DND-41 (cell line): ENCODE results near the gene IL20RA.

Source experiments
- EZH2 ChIP-seq: IDR thresholded peaks from 3 replicates; pipeline ENCODE4 v1.6.1; 2012; ENCODE audit warnings: borderline replicate concordance, low read depth, mild to moderate bottlenecking, moderate library complexity, low read length, inconsistent platforms; ENCODE audit not compliant: severe bottlenecking
- TF ChIP-seq, protein P1 (sequence below): IDR thresholded peaks from 2 replicates; pipeline ENCODE4 v1.5.1; 2012; ENCODE audit warnings: borderline replicate concordance, low read length, moderate library complexity, mild to moderate bottlenecking; ENCODE audit not compliant: poor library complexity, severe bottlenecking; ENCODE audit errors: extremely low read depth

DNA sequence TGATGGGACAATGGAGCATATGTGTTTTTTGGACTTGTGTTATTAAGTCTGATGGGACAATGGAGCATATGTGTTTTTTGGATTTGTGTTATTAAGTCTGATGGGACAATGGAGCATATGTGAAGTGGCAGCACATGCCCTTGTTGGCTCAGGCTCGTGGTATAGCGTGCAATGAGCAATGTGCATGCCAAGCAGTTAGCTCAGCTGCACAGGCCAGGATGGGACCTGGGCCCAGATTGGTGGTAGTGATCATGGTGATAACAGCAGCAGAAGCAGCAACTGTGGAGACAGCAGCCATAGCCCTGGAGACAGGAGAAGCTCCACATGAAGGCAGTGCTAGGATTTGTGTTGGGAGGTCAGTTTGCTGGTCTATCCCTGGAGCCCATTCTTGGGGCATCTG, 61.1 kb downstream of the IL20RA start:
- TF ChIP-seq, protein P1, sequence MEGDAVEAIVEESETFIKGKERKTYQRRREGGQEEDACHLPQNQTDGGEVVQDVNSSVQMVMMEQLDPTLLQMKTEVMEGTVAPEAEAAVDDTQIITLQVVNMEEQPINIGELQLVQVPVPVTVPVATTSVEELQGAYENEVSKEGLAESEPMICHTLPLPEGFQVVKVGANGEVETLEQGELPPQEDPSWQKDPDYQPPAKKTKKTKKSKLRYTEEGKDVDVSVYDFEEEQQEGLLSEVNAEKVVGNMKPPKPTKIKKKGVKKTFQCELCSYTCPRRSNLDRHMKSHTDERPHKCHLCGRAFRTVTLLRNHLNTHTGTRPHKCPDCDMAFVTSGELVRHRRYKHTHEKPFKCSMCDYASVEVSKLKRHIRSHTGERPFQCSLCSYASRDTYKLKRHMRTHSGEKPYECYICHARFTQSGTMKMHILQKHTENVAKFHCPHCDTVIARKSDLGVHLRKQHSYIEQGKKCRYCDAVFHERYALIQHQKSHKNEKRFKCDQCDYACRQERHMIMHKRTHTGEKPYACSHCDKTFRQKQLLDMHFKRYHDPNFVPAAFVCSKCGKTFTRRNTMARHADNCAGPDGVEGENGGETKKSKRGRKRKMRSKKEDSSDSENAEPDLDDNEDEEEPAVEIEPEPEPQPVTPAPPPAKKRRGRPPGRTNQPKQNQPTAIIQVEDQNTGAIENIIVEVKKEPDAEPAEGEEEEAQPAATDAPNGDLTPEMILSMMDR, result no peak
- TF ChIP-seq EZH2, result no peak
